ENCODE data around the gene NOPCHAP1. TPM values are rescaled to one million over a fixed set of nuclear protein-coding genes. Genes with fewer than 3 reads are reported as not detected.

The NOPCHAP1 gene
- total RNA-seq, 2 experiments from 2014 or later = 30.5 to 30.9 TPM

DNA sequence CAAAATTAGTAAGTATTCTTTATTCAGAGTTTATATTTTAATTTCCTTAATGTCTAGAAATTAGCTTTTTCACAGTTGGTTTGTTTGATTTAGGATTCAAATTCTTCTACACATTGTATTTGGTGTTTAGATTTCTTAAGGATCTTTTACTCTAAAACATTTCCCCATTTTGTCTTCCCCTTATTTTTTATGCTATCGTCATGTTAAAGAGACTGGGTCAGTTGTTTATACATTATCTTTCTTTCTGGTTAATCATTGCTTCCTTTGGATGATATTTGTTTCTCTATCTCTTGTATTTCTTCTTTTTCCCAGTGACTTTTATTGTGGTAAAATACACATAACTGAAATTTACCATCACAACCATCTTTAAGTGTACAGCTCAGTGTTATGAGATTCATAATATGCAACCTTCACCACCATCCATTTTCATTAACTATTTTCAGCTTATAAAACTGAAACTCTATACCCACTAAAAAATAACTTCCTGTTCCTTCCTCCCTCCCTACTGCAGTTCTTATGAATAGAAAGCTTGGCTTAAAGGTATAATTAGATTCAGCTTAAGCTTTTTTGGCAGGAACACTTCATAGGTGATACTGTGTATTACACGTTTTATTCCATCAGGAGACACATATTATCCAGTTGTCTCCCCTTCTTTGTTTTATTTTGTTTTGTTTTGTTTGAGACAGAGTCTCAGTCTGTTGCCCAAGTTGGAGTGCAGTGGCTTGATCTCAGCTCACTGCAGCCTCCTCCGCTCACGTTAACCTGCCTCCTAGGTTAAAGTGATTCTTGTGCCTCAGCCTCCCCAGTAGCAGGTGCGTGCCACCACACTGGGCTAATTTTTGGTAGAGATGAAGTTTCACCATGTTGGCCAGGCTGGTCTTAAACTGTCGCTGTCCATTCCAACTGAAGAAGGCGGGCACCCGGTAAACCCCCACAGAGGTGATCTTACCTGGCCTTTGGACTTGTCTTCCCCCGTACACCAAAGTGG, 45.0 kb downstream of the NOPCHAP1 start:
- Mint-ChIP-seq H3K4me1 (ENCODE audit: low read depth) (peaks cover 31% of the 10 kb centered on the region), H3K9me3 (no peaks in the 10 kb centered on the region), H3K27me3 (no peaks in the 10 kb centered on the region), H3K4me3 (no peak overlapping the region), H3K27ac (peak overlapping the region; percentile 3), H3K36me3 (peaks cover 2% of the 10 kb centered on the region)
- intact Hi-C loops (cut with micrococcal nuclease) = loop anchor here (5.0 kb wide), 1 partner anchor 349 kb away; no protein-coding TSS in a partner anchor
- ChIA-PET CTCF (interaction anchor here (0.7 to 2.6 kb wide), 3 partner anchors 9 to 72 kb away, joined by 3 to 8 read pairs (median 3); no protein-coding TSS in a partner anchor), POLR2A (no interaction called here)
- DNase-seq = no peak

DNA sequence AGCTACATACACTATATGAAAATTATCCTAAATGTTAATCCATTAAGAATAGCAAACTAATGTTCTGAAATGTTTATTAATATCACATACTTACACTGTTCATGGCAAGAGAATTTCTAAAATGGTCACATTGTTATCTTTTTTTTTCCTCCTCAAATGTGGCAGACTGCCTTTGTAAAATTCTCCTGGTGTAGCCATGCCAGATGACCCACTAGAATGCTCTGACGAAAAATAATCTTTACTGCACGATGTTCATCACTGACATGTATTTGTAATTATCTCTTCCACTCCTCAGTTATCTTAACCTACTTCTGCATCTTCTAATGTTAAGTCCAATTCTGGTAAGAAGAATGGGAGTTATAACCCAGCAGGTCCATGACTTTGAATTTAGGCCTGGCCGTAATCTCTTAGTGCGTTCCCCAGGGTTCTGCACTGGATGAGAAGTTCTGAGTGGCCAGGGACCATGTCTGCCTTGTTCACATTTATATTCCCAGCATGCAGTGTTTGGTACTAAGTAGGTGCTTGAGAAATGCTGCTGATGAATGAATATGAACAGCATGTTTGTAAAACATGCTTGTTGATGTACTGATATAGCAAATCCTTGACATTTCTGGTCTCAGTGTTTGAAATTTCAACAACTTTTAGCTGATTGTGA, 46.7 kb downstream of the NOPCHAP1 start:
- intact Hi-C loops (cut with micrococcal nuclease) = loop anchor here (1.0 to 5.0 kb wide), 2 partner anchors 75 to 351 kb away; partner anchors contain the start of gene SLC41A2
- Mint-ChIP-seq H3K27me3 (no peaks in the 10 kb centered on the region), H3K27ac (no peak overlapping the region), H3K36me3 (peaks cover 2% of the 10 kb centered on the region), H3K9me3 (no peaks in the 10 kb centered on the region), H3K4me3 (no peak overlapping the region), H3K4me1 (ENCODE audit: low read depth) (peaks cover 42% of the 10 kb centered on the region)
- CTCF ChIA-PET = interaction anchor here (0.6 to 2.6 kb wide), 3 partner anchors 15 to 651 kb away, joined by 3 to 8 read pairs (median 3); no protein-coding TSS in a partner anchor
- POLR2A ChIA-PET = interaction anchor here (0.7 kb wide), 1 partner anchor 174 kb away, joined by 3 read pairs; no protein-coding TSS in a partner anchor
- no peak for DNase-seq

DNA sequence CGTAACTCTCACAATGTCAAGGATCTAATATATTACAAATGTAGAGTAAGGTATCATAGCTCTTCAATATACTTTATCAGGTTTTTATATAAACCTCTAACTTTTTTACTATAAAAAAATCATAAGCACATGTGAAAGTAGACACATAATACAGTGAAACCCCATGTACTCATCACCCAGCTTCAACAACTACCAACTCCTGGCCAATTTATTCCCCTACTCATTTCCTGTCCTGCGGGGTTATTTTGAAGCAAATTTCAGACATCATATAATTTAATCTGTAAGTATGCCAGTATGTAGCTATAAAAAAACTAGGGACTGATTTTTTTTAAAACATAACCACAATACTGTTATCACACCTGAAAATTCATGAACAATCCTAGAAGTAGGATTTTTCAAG, 47.7 kb downstream of the NOPCHAP1 start:
- POLR2A ChIA-PET = interaction anchor here (1.1 kb wide), 1 partner anchor 144 kb away, joined by 3 read pairs; no protein-coding TSS in a partner anchor
- intact Hi-C loops (cut with micrococcal nuclease) = loop anchor here (1.0 to 5.0 kb wide), 2 partner anchors 76 to 352 kb away; partner anchors contain the start of gene SLC41A2

More for the DNA sequence above, 47.7 kb downstream of the NOPCHAP1 start:
- no peaks in the 10 kb centered on the region for H3K27me3 Mint-ChIP-seq
- no peak overlapping the region for H3K4me3 Mint-ChIP-seq
- H3K36me3 Mint-ChIP-seq = peaks cover 2% of the 10 kb centered on the region
- no peak for DNase-seq
- H3K9me3 Mint-ChIP-seq = no peaks in the 10 kb centered on the region
- H3K27ac Mint-ChIP-seq = peak overlapping the region; percentile 57
- CTCF ChIA-PET = interaction anchor here (1.5 to 1.6 kb wide), 2 partner anchors 75 to 652 kb away, joined by 3 to 5 read pairs; no protein-coding TSS in a partner anchor
- H3K4me1 Mint-ChIP-seq (ENCODE audit: low read depth) = peaks cover 49% of the 10 kb centered on the region

Other genes with a start within 250 kb of the NOPCHAP1 start
- gene SLC41A2, start 28.0 kb upstream of the NOPCHAP1 start, total RNA-seq = 1 to 10 TPM; 7.6 to 7.7 TPM
- 1 to 10 TPM; 4.3 to 4.8 TPM for gene ALDH1L2, start 98.1 kb downstream of the NOPCHAP1 start, total RNA-seq
- 10 to 100 TPM; 34.2 to 36.8 TPM for gene WASHC4, start 121.4 kb downstream of the NOPCHAP1 start, total RNA-seq
- gene APPL2, start 249.9 kb downstream of the NOPCHAP1 start, total RNA-seq = 10 to 100 TPM; 21.4 to 21.5 TPM